ENCODE data around the gene STK17A. TPM values are rescaled to one million over a fixed set of nuclear protein-coding genes. Genes with fewer than 3 reads are reported as not detected.

STK17A gene
- total and polyA plus RNA-seq, 2 of the 8 experiments (the other 6 are each of a cell fraction or from before 2014, with no cell fraction given): 2.2 to 12.2 TPM

GRCh38 chr7:43609097-43609496 lies 26.2 kb downstream of the STK17A start:
- DNase-seq (ENCODE audit: low read depth in 1 of 2, low spot score in 2 of 2) (no peak), FAIRE-seq (no peak)
- no peak overlapping the region for H2AFZ ChIP-seq (ENCODE audit: low read length)
- POLR2A ChIA-PET (ENCODE audit: partially characterized antibody): interaction anchor here (1.3 kb wide), 1 partner anchor 26 kb away, joined by 4 read pairs; the partner anchor contains the start of gene STK17A
- H3K36me3 ChIP-seq (ENCODE audit: control insufficient read depth in 2 of 4, insufficient read depth in 4 of 4, low read length in 3 of 4): peaks cover 0 to 5% (median 2%) of the 10 kb centered on the region in 4 experiments; a peak in 2 of 8 replicates
- CTCF ChIA-PET (ENCODE audit: partially characterized antibody): interaction anchor here (1.9 kb wide), 1 partner anchor 26 kb away, joined by 8 read pairs; the partner anchor contains the start of gene STK17A
- H3K14ac ChIP-seq (ENCODE audit: insufficient read length): no peak overlapping the region
- no peak overlapping the region for H2BK12ac ChIP-seq (ENCODE audit: low read depth, low read length)
- H3K23me2 ChIP-seq (ENCODE audit: low read depth, low read length): no peaks in the 10 kb centered on the region
- no peak overlapping the region for H2BK120ac ChIP-seq (replicated peaks; ENCODE audit: low read depth, low read length)
- H3K27ac ChIP-seq (ENCODE audit: low read depth, low read length): no peak overlapping the region
- no peaks in the 10 kb centered on the region; a peak in 1 of 7 replicates for H3K27me3 ChIP-seq (replicated peaks in 1 of 4; ENCODE audit: control insufficient read depth in 3 of 4, extremely low read depth in 1 of 4, insufficient read depth in 3 of 4, low read length in 3 of 4)
- no peak overlapping the region for H3K56ac ChIP-seq (replicated peaks; ENCODE audit: insufficient read length, low read depth, low read length)
- no peaks in the 10 kb centered on the region for H3K79me1 ChIP-seq (ENCODE audit: low read depth, low read length)
- no peak overlapping the region for H2BK15ac ChIP-seq (ENCODE audit: low read length)
- no peak overlapping the region for H3K4me3 ChIP-seq (ENCODE audit: extremely low read depth in 1 of 4, insufficient read depth in 2 of 4, low read depth in 3 of 4, low read length in 4 of 4)
- H2AK5ac ChIP-seq (ENCODE audit: low read depth, low read length): no peak overlapping the region
- no peak overlapping the region for H3K4me2 ChIP-seq (ENCODE audit: insufficient read depth in 1 of 2, low read depth in 2 of 2, low read length in 2 of 2)
- H3K9ac ChIP-seq (replicated peaks in 1 of 4; ENCODE audit: extremely low read depth in 1 of 4, low read depth in 3 of 4, low read length in 3 of 4): no peak overlapping the region
- H3K9me3 ChIP-seq (ENCODE audit: insufficient read depth in 2 of 2, low read depth in 1 of 2, low read length in 1 of 2): no peaks in the 10 kb centered on the region
- no peak overlapping the region for H3K23ac ChIP-seq (ENCODE audit: insufficient read length)
- H3K18ac ChIP-seq (ENCODE audit: extremely low read depth, low read length): no peak overlapping the region
- no peak overlapping the region for H4K8ac ChIP-seq (ENCODE audit: extremely low read depth, insufficient read depth, low read length)
- no peak overlapping the region for H4K91ac ChIP-seq (replicated peaks; ENCODE audit: insufficient read length, low read length)
- H3K79me2 ChIP-seq (ENCODE audit: control insufficient read depth in 1 of 2, insufficient read depth in 2 of 2, low read length in 2 of 2): no peaks in the 10 kb centered on the region
- no peak overlapping the region for H3K4ac ChIP-seq (replicated peaks; ENCODE audit: insufficient read length, low read depth, low read length)
- WGBS, 2 experiments (ENCODE audit: extremely low coverage in 1 of 2, insufficient coverage in 1 of 2, insufficient read length in 1 of 2, insufficient replicate concordance in 2 of 2, low coverage in 1 of 2, low lambda C conversion rate in 2 of 2, missing lambda C conversion rate in 1 of 2): 90% methylated on average over 2 of the region's 2 CpGs; no CpG with 5 or more reads in 1 of the 2 experiments
- H4K20me1 ChIP-seq (replicated peaks in 1 of 2; ENCODE audit: control insufficient read depth in 1 of 2, insufficient read depth in 2 of 2, low read length in 2 of 2): peaks cover 2 to 3% of the 10 kb centered on the region in 2 experiments
- H4K5ac ChIP-seq (ENCODE audit: insufficient read length, low read depth, low read length): no peak overlapping the region
- H3K4me1 ChIP-seq (replicated peaks in 1 of 4; ENCODE audit: control insufficient read depth in 3 of 4, insufficient read depth in 4 of 4, low read length in 3 of 4): no peaks in the 10 kb centered on the region; a peak in 1 of 7 replicates
- H2BK20ac ChIP-seq (ENCODE audit: low read length): no peak overlapping the region
- no peak overlapping the region for H2BK5ac ChIP-seq (ENCODE audit: low read depth, low read length)
- TF ChIP-seq SIRT6 (IDR thresholded peaks at IDR 0.05; ENCODE audit: low read length) (no peak), TBP (IDR thresholded peaks at IDR 0.05; ENCODE audit: low read depth, low read length) (no peak), BACH1 (IDR thresholded peaks at IDR 0.05; ENCODE audit: low read length) (no peak), CTBP2 (IDR thresholded peaks at IDR 0.05; ENCODE audit: borderline replicate concordance, insufficient read depth, insufficient read length, low read length) (no peak), CREB1 (IDR thresholded peaks at IDR 0.05) (no peak), SP4 (IDR thresholded peaks at IDR 0.05; ENCODE audit: low read length) (no peak), JUN (IDR thresholded peaks at IDR 0.05; ENCODE audit: low read depth, low read length) (no peak), RAD21 (IDR thresholded peaks at IDR 0.05 in 1 of 2, conservative IDR thresholded peaks at IDR 0.05 in 1 of 2; ENCODE audit: low read depth in 2 of 2, low read length in 2 of 2) (no peak), POLR2A (IDR thresholded peaks at IDR 0.05; ENCODE audit: control extremely low read depth in 1 of 2, low read depth in 2 of 2, low read length in 2 of 2) (no peak), HDAC6 (IDR thresholded peaks at IDR 0.05; ENCODE audit: low read depth, low read length) (no peak), CHD2 (IDR thresholded peaks at IDR 0.05; ENCODE audit: low read length) (no peak), ZNF274 (IDR thresholded peaks at IDR 0.05; ENCODE audit: borderline replicate concordance, extremely low read depth, low read length) (no peak), ATF3 (IDR thresholded peaks at IDR 0.05; ENCODE audit: insufficient read depth, low read depth, low read length) (no peak), FOSL1 (IDR thresholded peaks at IDR 0.05; ENCODE audit: insufficient read depth, low read depth, low read length) (no peak), MAX (IDR thresholded peaks at IDR 0.05) (no peak)
